DMS79 (cell line): ENCODE measurements around the gene KRTAP10-5.
"Not testable (repeated sequence)": the region's sequence is repeated elsewhere in the genome, so short reads cannot be mapped to it uniquely, and the experiment has no call there.

Experiments used
- DNase-seq: peaks from one replicate; lab custom pipeline; 2025; lab: John Stamatoyannopoulos, UW

Gene KRTAP10-5

GRCh38 chr21:44590897-44591800, 10.7 kb upstream of the KRTAP10-5 start:
- DNase-seq = not testable (repeated sequence)

GRCh38 chr21:44590311-44590721, 9.9 kb upstream of the KRTAP10-5 start:
- no peak for DNase-seq

GRCh38 chr21:44589586-44590305, 9.3 kb upstream of the KRTAP10-5 start:
- DNase-seq = no peak

- DNase-seq = no peak
Observed at GRCh38 chr21:44589094-44589493, 8.7 kb upstream of the KRTAP10-5 start.

GRCh38 chr21:44585892-44586291, 5.5 kb upstream of the KRTAP10-5 start:
- DNase-seq = no peak

- DNase-seq = no peak
Observed at GRCh38 chr21:44583800-44584147, 3.4 kb upstream of the KRTAP10-5 start.

GRCh38 chr21:44583089-44583799, 2.8 kb upstream of the KRTAP10-5 start:
- no peak for DNase-seq

- no peak for DNase-seq
Observed at GRCh38 chr21:44582055-44582454, 1.7 kb upstream of the KRTAP10-5 start.

- DNase-seq = no peak
Observed at GRCh38 chr21:44581158-44581557, 754 bp upstream of the KRTAP10-5 start.

- DNase-seq = no peak
Observed at GRCh38 chr21:44579833-44580144, 615 bp downstream of the KRTAP10-5 start.

GRCh38 chr21:44579056-44579832, 1.2 kb downstream of the KRTAP10-5 start:
- no peak for DNase-seq

GRCh38 chr21:44578371-44579055, 1.9 kb downstream of the KRTAP10-5 start:
- no peak for DNase-seq

- no peak for DNase-seq
Observed at GRCh38 chr21:44576025-44576420, 4.4 kb downstream of the KRTAP10-5 start.

GRCh38 chr21:44575307-44576024, 4.9 kb downstream of the KRTAP10-5 start:
- no peak for DNase-seq

GRCh38 chr21:44574457-44575306, 5.7 kb downstream of the KRTAP10-5 start:
- no peak for DNase-seq

- DNase-seq = not testable (repeated sequence)
Observed at GRCh38 chr21:44573630-44574456, 6.6 kb downstream of the KRTAP10-5 start, which contains the start of gene KRTAP10-4. TSS of gene KRTAP10-4 (plus strand) at chr21:44573729. CDS start at chr21:44573759, 30 bp downstream.

- no peak for DNase-seq
Observed at GRCh38 chr21:44572959-44573583, 7.3 kb downstream of the KRTAP10-5 start.
